GM12872 (cell line): Measurements from ENCODE around the gene CTNNA2.

Experiments used
- TF ChIP-seq, protein P1 (sequence below): IDR thresholded peaks from 3 replicates; pipeline ENCODE4 v1.5.1; 2011; ENCODE audit warnings: low read depth, mild to moderate bottlenecking, low read length, moderate library complexity; ENCODE audit not compliant: insufficient read depth

Gene CTNNA2

DNA sequence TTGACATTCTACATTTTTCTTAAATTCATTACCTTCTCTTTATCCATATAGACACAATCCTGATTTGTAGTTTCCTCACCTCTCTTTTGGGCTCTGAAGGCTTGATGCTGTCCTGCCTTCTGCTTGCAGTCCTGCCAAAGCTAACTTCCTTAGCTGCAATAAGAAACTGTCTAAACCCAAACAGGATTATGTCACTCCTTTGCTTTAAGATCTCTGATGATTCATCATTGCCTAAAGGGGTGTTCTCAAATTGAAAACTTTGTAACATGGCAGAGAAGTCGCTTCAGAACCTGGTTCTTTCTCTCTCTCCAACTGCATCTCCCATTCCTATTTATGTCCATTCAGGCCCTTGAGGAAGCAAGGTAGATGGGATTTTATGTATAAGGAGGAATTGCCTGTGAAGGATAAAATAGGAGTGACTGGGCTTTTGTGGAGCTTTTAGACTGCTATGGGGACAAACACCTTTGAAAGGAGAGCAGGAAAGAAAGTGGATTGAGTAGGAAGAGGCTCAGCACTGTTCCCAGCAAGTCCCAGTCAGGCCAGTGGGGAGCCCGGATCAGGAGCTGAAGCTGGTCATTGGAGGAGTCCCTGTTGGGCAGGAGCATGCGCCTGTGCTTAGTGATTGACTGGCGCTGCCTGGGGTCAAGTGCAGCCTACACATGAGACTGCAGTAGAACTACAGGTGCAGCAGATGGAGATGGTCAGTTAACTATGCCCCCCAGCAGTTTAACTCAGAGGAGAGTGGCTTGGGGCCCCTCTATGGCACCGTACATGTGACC is 390.6 kb downstream of the CTNNA2 start:
- TF ChIP-seq, protein P1, sequence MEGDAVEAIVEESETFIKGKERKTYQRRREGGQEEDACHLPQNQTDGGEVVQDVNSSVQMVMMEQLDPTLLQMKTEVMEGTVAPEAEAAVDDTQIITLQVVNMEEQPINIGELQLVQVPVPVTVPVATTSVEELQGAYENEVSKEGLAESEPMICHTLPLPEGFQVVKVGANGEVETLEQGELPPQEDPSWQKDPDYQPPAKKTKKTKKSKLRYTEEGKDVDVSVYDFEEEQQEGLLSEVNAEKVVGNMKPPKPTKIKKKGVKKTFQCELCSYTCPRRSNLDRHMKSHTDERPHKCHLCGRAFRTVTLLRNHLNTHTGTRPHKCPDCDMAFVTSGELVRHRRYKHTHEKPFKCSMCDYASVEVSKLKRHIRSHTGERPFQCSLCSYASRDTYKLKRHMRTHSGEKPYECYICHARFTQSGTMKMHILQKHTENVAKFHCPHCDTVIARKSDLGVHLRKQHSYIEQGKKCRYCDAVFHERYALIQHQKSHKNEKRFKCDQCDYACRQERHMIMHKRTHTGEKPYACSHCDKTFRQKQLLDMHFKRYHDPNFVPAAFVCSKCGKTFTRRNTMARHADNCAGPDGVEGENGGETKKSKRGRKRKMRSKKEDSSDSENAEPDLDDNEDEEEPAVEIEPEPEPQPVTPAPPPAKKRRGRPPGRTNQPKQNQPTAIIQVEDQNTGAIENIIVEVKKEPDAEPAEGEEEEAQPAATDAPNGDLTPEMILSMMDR: no peak

DNA sequence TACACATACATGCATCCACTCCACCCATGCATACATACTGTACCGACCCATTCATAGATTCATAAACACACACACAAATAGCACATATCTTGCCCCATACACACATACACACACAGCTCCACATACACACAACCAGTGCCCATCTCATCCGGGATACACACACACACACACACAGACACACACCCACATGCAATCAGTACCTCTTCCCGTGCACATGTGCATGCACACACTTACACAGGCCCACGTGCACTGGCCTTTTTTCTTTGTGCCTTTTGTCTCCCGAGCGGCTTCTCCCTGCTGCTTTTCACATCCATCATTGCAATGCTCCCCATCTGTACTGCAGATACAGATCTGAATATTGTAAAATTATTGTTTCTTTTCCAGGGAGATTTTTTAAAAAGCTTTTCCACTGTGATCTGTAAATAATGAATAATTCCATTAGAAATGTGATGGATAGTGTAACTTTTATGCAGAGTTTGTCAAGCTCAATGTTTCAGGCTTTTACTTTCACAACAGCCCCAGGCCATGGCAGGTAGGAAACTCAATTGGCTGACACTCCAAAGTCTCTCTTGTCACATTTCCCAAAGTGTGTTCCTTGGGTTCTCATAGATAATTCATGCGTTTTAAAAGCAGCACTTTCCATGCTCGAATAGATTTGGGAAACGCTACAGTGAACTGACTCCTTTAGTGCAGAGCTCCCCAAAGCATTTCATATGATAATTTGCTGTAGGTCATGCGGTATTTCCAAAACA is 393.5 kb downstream of the CTNNA2 start:
- TF ChIP-seq, protein P1: no peak

DNA sequence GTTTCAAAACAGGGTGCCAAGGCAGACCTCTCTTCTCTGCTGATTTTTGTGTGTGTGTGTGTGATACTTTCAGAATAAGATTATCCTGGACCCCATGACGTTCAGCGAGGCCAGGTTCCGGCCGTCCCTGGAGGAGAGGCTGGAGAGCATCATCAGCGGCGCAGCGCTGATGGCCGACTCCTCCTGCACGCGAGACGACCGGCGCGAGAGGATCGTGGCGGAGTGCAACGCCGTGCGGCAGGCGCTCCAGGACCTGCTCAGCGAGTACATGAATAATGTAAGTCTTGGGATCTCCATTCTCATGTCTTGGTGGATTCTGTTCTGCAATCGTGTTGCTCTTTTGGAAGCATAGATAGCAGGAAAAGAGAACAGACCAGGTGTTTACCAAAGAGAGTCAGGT is 396.7 kb downstream of the CTNNA2 start:
- TF ChIP-seq, protein P1: no peak

DNA sequence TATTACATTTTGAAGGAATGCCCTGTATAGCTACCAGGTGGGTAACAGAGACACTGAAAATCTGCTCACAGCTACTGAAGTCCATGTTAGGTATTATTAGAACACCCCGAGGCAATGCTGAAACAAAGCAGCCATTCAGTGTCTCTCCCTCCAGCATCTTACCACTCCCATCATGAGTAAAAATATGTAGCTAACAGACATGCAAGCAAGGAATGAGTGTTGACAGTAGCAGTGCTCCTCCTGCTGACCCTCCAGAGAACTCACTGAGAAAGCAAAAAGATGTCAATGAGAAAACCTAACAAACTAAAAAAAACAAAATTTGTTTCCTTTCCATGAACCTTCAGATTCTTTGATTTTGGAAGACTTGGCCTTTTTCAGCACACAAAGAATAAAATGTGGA is 397.8 kb downstream of the CTNNA2 start:
- TF ChIP-seq, protein P1: no peak

DNA sequence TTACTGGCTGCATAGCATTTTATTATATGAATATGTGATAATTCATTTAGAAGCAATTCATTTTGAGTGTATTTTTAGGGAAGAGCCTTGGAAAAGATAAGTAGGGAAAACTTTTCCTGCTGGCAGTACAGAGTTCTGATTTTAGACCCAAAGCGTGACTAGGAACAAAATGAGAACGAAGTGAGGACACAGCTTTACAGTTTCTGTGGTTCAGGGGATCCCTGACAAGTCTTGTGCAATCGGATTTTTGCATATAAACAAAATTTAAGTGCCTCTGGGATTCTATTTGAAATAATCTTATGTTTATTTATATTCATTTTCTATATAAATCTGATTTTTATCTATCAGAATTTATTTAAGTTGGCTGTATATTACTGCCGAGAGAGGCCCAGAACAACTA is 402.6 kb downstream of the CTNNA2 start:
- TF ChIP-seq, protein P1: no peak

DNA sequence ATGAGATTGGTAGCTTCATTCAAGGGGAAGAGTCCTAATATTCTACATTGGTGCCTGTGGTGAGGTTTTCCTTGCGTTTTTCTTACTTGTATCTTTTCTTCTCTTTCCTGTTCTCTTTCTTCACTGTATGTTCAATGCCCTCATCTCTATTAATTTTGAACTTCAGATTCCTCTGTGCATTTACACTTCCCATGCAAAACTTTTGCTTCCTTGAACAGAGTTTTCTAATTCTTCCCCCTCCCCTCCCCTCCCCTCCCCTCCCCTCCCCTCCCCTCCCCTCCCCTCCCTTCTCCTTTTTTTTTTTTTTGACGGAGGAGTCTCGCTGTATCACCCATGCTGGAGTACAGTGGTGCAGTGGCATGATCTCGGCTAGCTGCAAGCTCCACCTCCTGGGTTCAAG is 403.4 kb downstream of the CTNNA2 start:
- TF ChIP-seq, protein P1: no peak

- TF ChIP-seq, protein P1: no peak
These were observed 407.7 kb downstream of the CTNNA2 start for GRCh38 chr2:79920512-79921076.
